ENCODE data around the gene KRT15. TPM values are rescaled to one million over a fixed set of nuclear protein-coding genes. Genes with fewer than 3 reads are reported as not detected.

The KRT15 gene
- polyA plus RNA-seq, 3 donors = 0.03 TPM; not detected in 2

DNA sequence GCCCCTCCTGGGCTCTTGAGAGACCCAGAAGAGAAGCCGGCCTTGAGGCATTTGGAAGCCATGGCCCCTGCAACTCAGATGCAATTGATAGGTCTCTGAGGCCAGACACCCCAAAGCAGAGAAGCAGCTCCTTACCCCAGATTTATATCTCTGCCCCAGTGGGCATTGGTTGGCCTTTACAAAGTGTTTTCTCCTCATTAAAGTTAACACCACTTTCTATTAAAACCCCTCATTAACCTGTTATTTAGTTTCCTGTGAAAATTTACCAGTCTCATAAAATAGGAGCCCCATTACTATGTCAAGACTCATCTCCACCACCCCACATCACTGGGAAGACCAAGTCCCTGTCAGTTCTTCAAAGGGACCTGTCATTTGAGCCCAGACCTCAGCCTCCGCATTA, 37.7 kb downstream of the KRT15 start, which contains the start of gene KRT35:
KRT35 (minus strand) TSS at position 116 of the 400 bp plus-strand sequence; CDS start at position 62, 54 bp downstream.
- intact Hi-C loops (cut with micrococcal nuclease) = no loop called here
- Mint-ChIP-seq H3K27ac (peak within 1 kb of the TSS in 3 of 7 donors; percentile 23 to 89 (median 32)), H3K4me3 (no peak within 1 kb of the TSS), H3K27me3 (ENCODE audit: low read depth in 3 of 3) (peaks cover 5 to 6% (median 6%) of the 10 kb centered on the region in 3 donors), H3K9me3 (no peaks in the 10 kb centered on the region), H3K4me1 (peaks cover 10% of the 10 kb centered on the region), H3K36me3 (no peaks in the 10 kb centered on the region)
- Histone ChIP-seq H3K9me3 (replicated peaks in 1 of 2; ENCODE audit: control insufficient read depth in 1 of 2, insufficient read depth in 1 of 2, low read length in 2 of 2) (no peaks in the 10 kb centered on the region), H3K79me2 (ENCODE audit: insufficient read depth, low read length) (no peaks in the 10 kb centered on the region), H3K4me3 (replicated peaks in 1 of 3; ENCODE audit: low read depth in 2 of 3, low read length in 3 of 3) (no peak within 1 kb of the TSS), H3K27ac (ENCODE audit: low read depth in 1 of 2, low read length in 2 of 2) (no peak within 1 kb of the TSS), H3K9ac (ENCODE audit: insufficient read depth, low read length, poor library complexity, severe bottlenecking) (no peak within 1 kb of the TSS), H4K20me1 (ENCODE audit: insufficient read depth, low read length) (no peaks in the 10 kb centered on the region), H3K4me2 (replicated peaks; ENCODE audit: extremely low read depth, low read length, poor library complexity, severe bottlenecking) (no peak within 1 kb of the TSS), H3K4me1 (ENCODE audit: control insufficient read depth in 1 of 2, insufficient read depth in 2 of 2, low read length in 2 of 2) (peaks cover 9 to 10% of the 10 kb centered on the region in 2 donors), H2AFZ (ENCODE audit: insufficient read depth, low read depth, low read length, poor library complexity, severe bottlenecking) (no peak within 1 kb of the TSS), H3K36me3 (replicated peaks in 1 of 2; ENCODE audit: control insufficient read depth in 1 of 2, insufficient read depth in 2 of 2, low read length in 2 of 2) (no peaks in the 10 kb centered on the region), H3K27me3 (ENCODE audit: control insufficient read depth in 2 of 2, insufficient read depth in 2 of 2, low read length in 2 of 2) (no peaks in the 10 kb centered on the region)
- WGBS (ENCODE audit: insufficient coverage) = 100% methylated on average over 1 of the region's 2 CpGs
- no peak for TF ChIP-seq CTCF (IDR thresholded peaks at IDR 0.05)
- no peak for DNase-seq

GRCh38 chr17:41480581-41480980, 38.1 kb downstream of the KRT15 start:
- Histone ChIP-seq H3K4me2 (replicated peaks; ENCODE audit: extremely low read depth, low read length, poor library complexity, severe bottlenecking) (no peak overlapping the region), H3K4me3 (replicated peaks in 1 of 3; ENCODE audit: low read depth in 2 of 3, low read length in 3 of 3) (no peak overlapping the region), H3K79me2 (ENCODE audit: insufficient read depth, low read length) (no peaks in the 10 kb centered on the region), H3K36me3 (replicated peaks in 1 of 2; ENCODE audit: control insufficient read depth in 1 of 2, insufficient read depth in 2 of 2, low read length in 2 of 2) (no peaks in the 10 kb centered on the region), H3K9ac (ENCODE audit: insufficient read depth, low read length, poor library complexity, severe bottlenecking) (no peak overlapping the region), H2AFZ (ENCODE audit: insufficient read depth, low read depth, low read length, poor library complexity, severe bottlenecking) (no peak overlapping the region), H3K27me3 (ENCODE audit: control insufficient read depth in 2 of 2, insufficient read depth in 2 of 2, low read length in 2 of 2) (no peaks in the 10 kb centered on the region), H4K20me1 (ENCODE audit: insufficient read depth, low read length) (no peaks in the 10 kb centered on the region), H3K4me1 (ENCODE audit: control insufficient read depth in 1 of 2, insufficient read depth in 2 of 2, low read length in 2 of 2) (peaks cover 9 to 10% of the 10 kb centered on the region in 2 donors), H3K9me3 (replicated peaks in 1 of 2; ENCODE audit: control insufficient read depth in 1 of 2, insufficient read depth in 1 of 2, low read length in 2 of 2) (no peaks in the 10 kb centered on the region), H3K27ac (ENCODE audit: low read depth in 1 of 2, low read length in 2 of 2) (no peak overlapping the region)
- no peak for DNase-seq
- Mint-ChIP-seq H3K4me3 (no peak overlapping the region), H3K27ac (peak overlapping the region in 1 of 7 donors; percentile 89), H3K4me1 (peaks cover 10% of the 10 kb centered on the region), H3K27me3 (ENCODE audit: low read depth in 3 of 3) (peaks cover 5 to 8% (median 6%) of the 10 kb centered on the region in 3 donors), H3K36me3 (no peaks in the 10 kb centered on the region), H3K9me3 (no peaks in the 10 kb centered on the region)
- WGBS (ENCODE audit: insufficient coverage) = 93% methylated on average over 6 of the region's 10 CpGs
- intact Hi-C loops (cut with micrococcal nuclease) = no loop called here
- no peak for TF ChIP-seq CTCF (IDR thresholded peaks at IDR 0.05)
